Panc1 (cell line): ENCODE measurements around the gene EPHA3.

Experiments used
- CTCF ChIP-seq: fragments of 450-650 bp; IDR thresholded peaks from 2 replicates; pipeline ENCODE4 v1.5.1; 2017; ENCODE audit warnings: mild to moderate bottlenecking
- POLR2AphosphoS5 ChIP-seq: IDR thresholded peaks from 2 replicates; pipeline ENCODE4 v1.6.1; 2012; ENCODE audit warnings: mild to moderate bottlenecking, low read depth, low read length, moderate library complexity
- REST ChIP-seq, 2 experiments: IDR thresholded peaks; 2 replicates each; pipeline ENCODE4 v1.6.1; 2011 to 2012; ENCODE audit warnings: low read depth in 2 of 2, control low read depth in 1 of 2, low read length in 1 of 2, mild to moderate bottlenecking in 1 of 2, moderate library complexity in 1 of 2; ENCODE audit not compliant: insufficient read depth in 1 of 2
- SIN3A ChIP-seq: IDR thresholded peaks from 2 replicates; pipeline ENCODE4 v1.6.1; 2012; ENCODE audit warnings: low read depth, mild to moderate bottlenecking, low read length, moderate library complexity, borderline replicate concordance; ENCODE audit not compliant: insufficient read depth

GRCh38 chr3:89363171-89363570 is 255.8 kb downstream of the EPHA3 start:
- no peak for TF ChIP-seq POLR2AphosphoS5
- no peak for TF ChIP-seq CTCF
- TF ChIP-seq REST (IDR thresholded peaks at IDR 0.05; ENCODE audit: insufficient read depth in 1 of 2, low read depth in 2 of 2, low read length in 1 of 2): no peak
- no peak for TF ChIP-seq SIN3A
